OCI-LY3 (cell line): ENCODE measurements around the gene SCARB1.

Source experiments
- H2AFZ ChIP-seq: fragments of 200-600, 300-600 bp; shearing (Covaris generic); 2 replicates; pipeline ENCODE4 v1.6.0; 2014; ENCODE audit warnings: antibody characterized with exemption, low read depth, low read length
- H3K27ac ChIP-seq: fragments of 200-600, 300-600 bp; sonication (generic); 2 replicates; pipeline ENCODE4 v1.5.1; 2014; ENCODE audit warnings: mild to moderate bottlenecking, low read length, moderate library complexity, mixed read lengths
- H3K27me3 ChIP-seq: fragments of 200-600, 300-600 bp; sonication (generic); 2 replicates; pipeline ENCODE4 v1.6.1; 2014; ENCODE audit warnings: low read depth, low read length, mixed read lengths
- H3K36me3 ChIP-seq: fragments of 200-600, 300-600 bp; sonication (generic); replicated peaks from 2 replicates; pipeline ENCODE3; 2014; ENCODE audit warnings: low read depth, low read length, mixed read lengths
- H3K4me1 ChIP-seq: fragments of 300-600, 200-600 bp; sonication (generic); 2 replicates; pipeline ENCODE4 v1.6.1; 2014; ENCODE audit warnings: low read length, mixed read lengths
- H3K4me2 ChIP-seq: fragments of 200-600, 300-600 bp; sonication (generic); 2 replicates; pipeline ENCODE4 v1.6.1; 2014; ENCODE audit warnings: low read length, mixed read lengths
- H3K4me3 ChIP-seq: fragments of 300-600, 200-600 bp; sonication (generic); 2 replicates; pipeline ENCODE4 v1.5.1; 2014; ENCODE audit warnings: antibody characterized with exemption, mild to moderate bottlenecking, low read length, moderate library complexity
- H3K79me2 ChIP-seq: fragments of 300-600, 200-600 bp; shearing (Covaris generic); 2 replicates; pipeline ENCODE4 v1.6.1; 2014; ENCODE audit warnings: mild to moderate bottlenecking, low read length, mixed read lengths
- H3K9ac ChIP-seq: fragments of 300-600, 200-600 bp; shearing (Covaris generic); 2 replicates; pipeline ENCODE4 v1.6.0; 2014; ENCODE audit warnings: mild to moderate bottlenecking, low read length, moderate library complexity
- H3K9me3 ChIP-seq: fragments of 200-600, 300-600 bp; shearing (Covaris generic); 2 replicates; pipeline ENCODE4 v1.6.1; 2014; ENCODE audit warnings: low read length, mixed read lengths; ENCODE audit not compliant: insufficient read depth
- H4K20me1 ChIP-seq: fragments of 200-600, 300-600 bp; sonication (generic); 2 replicates; pipeline ENCODE4 v1.6.1; 2016; ENCODE audit warnings: low read length, mixed read lengths; ENCODE audit not compliant: insufficient read depth
- EZH2phosphoT487 ChIP-seq: fragments of 200-600 bp; shearing (Covaris generic); IDR thresholded peaks from 2 replicates; pipeline ENCODE4 v1.6.1; 2018; ENCODE audit warnings: antibody characterized with exemption, mixed run types, low read depth
- TF ChIP-seq, protein P1 (sequence below): fragments of 200-600, 300-600 bp; sonication (generic); IDR thresholded peaks from 2 replicates; pipeline ENCODE4 v1.5.1; 2014; ENCODE audit warnings: antibody characterized with exemption, low read length, low read depth

Gene SCARB1

GRCh38 chr12:124811633-124812032, 52.0 kb downstream of the SCARB1 start:
- no peaks in the 10 kb centered on the region for H3K9me3 ChIP-seq
- TF ChIP-seq, protein P1, sequence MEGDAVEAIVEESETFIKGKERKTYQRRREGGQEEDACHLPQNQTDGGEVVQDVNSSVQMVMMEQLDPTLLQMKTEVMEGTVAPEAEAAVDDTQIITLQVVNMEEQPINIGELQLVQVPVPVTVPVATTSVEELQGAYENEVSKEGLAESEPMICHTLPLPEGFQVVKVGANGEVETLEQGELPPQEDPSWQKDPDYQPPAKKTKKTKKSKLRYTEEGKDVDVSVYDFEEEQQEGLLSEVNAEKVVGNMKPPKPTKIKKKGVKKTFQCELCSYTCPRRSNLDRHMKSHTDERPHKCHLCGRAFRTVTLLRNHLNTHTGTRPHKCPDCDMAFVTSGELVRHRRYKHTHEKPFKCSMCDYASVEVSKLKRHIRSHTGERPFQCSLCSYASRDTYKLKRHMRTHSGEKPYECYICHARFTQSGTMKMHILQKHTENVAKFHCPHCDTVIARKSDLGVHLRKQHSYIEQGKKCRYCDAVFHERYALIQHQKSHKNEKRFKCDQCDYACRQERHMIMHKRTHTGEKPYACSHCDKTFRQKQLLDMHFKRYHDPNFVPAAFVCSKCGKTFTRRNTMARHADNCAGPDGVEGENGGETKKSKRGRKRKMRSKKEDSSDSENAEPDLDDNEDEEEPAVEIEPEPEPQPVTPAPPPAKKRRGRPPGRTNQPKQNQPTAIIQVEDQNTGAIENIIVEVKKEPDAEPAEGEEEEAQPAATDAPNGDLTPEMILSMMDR = no peak
- no peak for TF ChIP-seq EZH2phosphoT487
- no peak overlapping the region for H3K4me3 ChIP-seq
- H3K4me2 ChIP-seq = peak overlapping the region; percentile 22; the same call in 1 of the 2 replicates
- H3K36me3 ChIP-seq = peaks cover 59% of the 10 kb centered on the region
- H4K20me1 ChIP-seq = no peaks in the 10 kb centered on the region
- H3K4me1 ChIP-seq = peaks cover 18% of the 10 kb centered on the region
- peak overlapping the region; percentile 53 for H3K27ac ChIP-seq
- no peak overlapping the region for H3K9ac ChIP-seq
- no peaks in the 10 kb centered on the region for H3K27me3 ChIP-seq
- H2AFZ ChIP-seq = no peak overlapping the region
- no peaks in the 10 kb centered on the region for H3K79me2 ChIP-seq

DNA sequence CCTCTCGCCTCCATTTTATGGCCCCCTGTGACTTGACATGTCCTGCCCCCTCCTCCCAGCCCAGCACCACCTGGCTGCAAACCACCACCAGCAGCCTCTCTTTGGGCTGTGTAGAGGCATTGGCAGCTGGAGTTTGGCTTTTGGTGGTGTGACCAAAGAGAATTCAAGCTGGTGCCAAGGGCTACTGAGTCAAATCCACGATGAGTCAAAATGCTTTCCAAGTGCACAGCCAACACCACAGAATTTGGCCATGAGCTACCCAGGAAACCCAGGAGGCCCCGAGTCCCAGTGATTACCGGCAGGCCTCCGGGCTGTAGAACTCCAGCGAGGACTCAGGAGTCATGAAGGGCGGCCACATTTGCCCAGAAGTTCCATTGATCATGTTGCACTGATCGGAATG, 53.8 kb downstream of the SCARB1 start:
- no peak overlapping the region for H3K9ac ChIP-seq
- no peak overlapping the region for H2AFZ ChIP-seq
- no peak overlapping the region for H3K4me3 ChIP-seq
- TF ChIP-seq EZH2phosphoT487 = no peak
- TF ChIP-seq, protein P1 = no peak
- no peaks in the 10 kb centered on the region for H3K27me3 ChIP-seq
- no peak overlapping the region for H3K4me2 ChIP-seq
- H3K4me1 ChIP-seq = peaks cover 18% of the 10 kb centered on the region
- no peak overlapping the region for H3K27ac ChIP-seq
- no peaks in the 10 kb centered on the region for H3K9me3 ChIP-seq
- peaks cover 58% of the 10 kb centered on the region for H3K36me3 ChIP-seq
- H4K20me1 ChIP-seq = no peaks in the 10 kb centered on the region
- no peaks in the 10 kb centered on the region for H3K79me2 ChIP-seq

- Histone ChIP-seq H3K9ac (no peak overlapping the region), H3K36me3 (peaks cover 58% of the 10 kb centered on the region)
Observed at GRCh38 chr12:124809391-124809790, 54.3 kb downstream of the SCARB1 start.

GRCh38 chr12:124808272-124808671, 55.4 kb downstream of the SCARB1 start:
- no peaks in the 10 kb centered on the region for H4K20me1 ChIP-seq
- no peaks in the 10 kb centered on the region for H3K27me3 ChIP-seq
- peaks cover 53% of the 10 kb centered on the region for H3K36me3 ChIP-seq
- H3K4me3 ChIP-seq = no peak overlapping the region
- no peak overlapping the region for H2AFZ ChIP-seq
- TF ChIP-seq, protein P1 = no peak
- TF ChIP-seq EZH2phosphoT487 = no peak
- H3K4me1 ChIP-seq = peaks cover 18% of the 10 kb centered on the region
- no peak overlapping the region for H3K9ac ChIP-seq
- H3K79me2 ChIP-seq = no peaks in the 10 kb centered on the region
- H3K4me2 ChIP-seq = no peak overlapping the region
- no peak overlapping the region for H3K27ac ChIP-seq
- no peaks in the 10 kb centered on the region for H3K9me3 ChIP-seq

More at GRCh38 chr12:124809391-124809790, 54.3 kb downstream of the SCARB1 start:
- H3K4me2 ChIP-seq = no peak overlapping the region
- peaks cover 18% of the 10 kb centered on the region for H3K4me1 ChIP-seq
- H3K79me2 ChIP-seq = no peaks in the 10 kb centered on the region
- no peak overlapping the region for H2AFZ ChIP-seq
- no peak overlapping the region for H3K27ac ChIP-seq
- H3K27me3 ChIP-seq = no peaks in the 10 kb centered on the region
- H4K20me1 ChIP-seq = no peaks in the 10 kb centered on the region
- no peak overlapping the region for H3K4me3 ChIP-seq
- TF ChIP-seq EZH2phosphoT487 = no peak
- TF ChIP-seq, protein P1 = no peak
- H3K9me3 ChIP-seq = no peaks in the 10 kb centered on the region
